GM19438 (cell line): ENCODE data around the gene OXSR1.
"Not testable (repeated sequence)": the region's sequence is repeated elsewhere in the genome, so short reads cannot be mapped to it uniquely, and the experiment has no call there.

Source experiments
- ATAC-seq: cut with Tn5 transposase; IDR thresholded peaks from one replicate; pipeline ENCODE4 v1.9.1; 2021; ENCODE audit warnings: low read depth; ENCODE audit not compliant: unreplicated experiment

The OXSR1 gene

GRCh38 chr3:38141173-38141951 is 24.0 kb upstream of the OXSR1 start:
- no peak for ATAC-seq

DNA sequence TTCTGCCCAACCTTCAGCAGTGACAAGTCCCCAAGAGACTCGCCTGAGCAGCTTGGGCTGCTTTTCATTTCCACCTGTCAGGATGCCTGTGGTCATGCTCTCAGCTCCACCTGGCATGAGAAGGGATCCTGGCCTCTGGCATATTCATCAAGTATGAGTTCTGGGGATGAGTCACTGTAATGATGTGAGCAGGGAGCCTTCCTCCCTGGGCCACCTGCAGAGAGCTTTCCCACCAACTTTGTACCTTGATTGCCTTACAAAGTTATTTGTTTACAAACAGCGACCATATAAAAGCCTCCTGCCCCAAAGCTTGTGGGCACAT is 23.4 kb upstream of the OXSR1 start:
- no peak for ATAC-seq

DNA sequence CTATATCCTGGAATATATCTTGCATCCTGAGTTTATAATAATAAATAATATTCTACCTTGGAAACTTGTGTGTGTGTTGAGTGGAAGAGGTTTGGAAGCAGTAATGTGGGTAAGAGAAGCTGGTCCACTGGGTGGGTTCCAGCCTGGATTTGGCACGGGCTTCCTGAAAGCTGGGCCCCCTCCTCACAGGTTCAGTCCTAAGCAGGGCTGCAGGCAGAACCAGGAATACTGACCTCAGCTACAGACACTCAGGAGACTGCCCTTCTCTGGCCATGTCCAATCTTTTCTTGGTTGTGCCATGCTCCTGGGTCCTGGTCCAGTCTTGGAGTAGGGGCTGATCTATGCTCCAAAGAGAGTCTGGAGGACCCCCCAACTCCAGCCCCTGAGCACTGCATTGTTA is 22.4 kb upstream of the OXSR1 start:
- ATAC-seq: no peak

- no peak for ATAC-seq
Observed at GRCh38 chr3:38143511-38143910, 21.8 kb upstream of the OXSR1 start.

- no peak for ATAC-seq
Observed at GRCh38 chr3:38146504-38146903, 18.8 kb upstream of the OXSR1 start.

DNA sequence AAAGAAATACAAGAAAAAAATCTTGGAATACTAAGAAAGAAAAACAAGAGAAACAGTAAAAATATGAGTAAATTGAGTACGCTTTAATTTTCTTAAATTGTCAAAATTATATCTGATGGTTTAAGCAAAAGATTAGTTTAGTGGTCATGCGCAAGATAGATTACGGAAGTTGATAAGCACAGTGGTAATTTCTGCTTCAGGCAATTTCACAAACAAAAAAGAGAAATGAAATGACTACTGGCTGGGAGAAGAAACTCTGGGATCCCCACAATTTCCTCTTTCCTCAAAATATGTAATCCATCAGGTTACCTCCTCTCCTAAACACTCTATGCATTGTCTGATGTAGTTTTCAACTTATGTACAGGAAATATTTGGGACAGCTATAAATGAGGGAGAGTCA is 17.9 kb upstream of the OXSR1 start:
- no peak for ATAC-seq

DNA sequence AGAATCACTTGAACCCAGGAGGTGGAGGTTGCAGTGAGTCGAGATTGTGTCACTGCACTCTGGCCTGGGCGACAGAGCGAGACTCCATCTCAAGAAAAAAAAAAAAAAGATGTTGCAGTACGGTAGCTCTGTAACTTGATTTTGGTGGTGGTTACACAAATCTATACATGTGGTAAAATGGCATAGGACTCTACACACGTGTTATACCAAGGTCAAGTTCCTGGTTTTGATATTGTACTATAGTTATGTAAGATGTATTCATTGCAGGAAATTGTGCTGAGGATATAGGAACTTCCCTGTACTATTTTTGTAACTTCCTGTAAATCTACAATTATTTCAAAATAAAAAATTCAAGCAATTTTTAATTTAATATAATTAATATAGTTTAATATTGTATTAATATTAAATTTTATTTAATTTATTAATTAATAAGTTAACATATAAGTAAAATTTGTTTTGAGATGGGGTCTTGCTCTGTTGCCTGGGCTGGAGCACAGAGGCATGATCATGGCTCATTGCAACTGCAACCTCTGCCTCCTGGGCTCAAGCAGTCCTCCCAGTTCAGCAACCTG is 16.9 kb upstream of the OXSR1 start:
- ATAC-seq: no peak

- no peak for ATAC-seq
Observed at GRCh38 chr3:38149708-38150107, 15.6 kb upstream of the OXSR1 start.

DNA sequence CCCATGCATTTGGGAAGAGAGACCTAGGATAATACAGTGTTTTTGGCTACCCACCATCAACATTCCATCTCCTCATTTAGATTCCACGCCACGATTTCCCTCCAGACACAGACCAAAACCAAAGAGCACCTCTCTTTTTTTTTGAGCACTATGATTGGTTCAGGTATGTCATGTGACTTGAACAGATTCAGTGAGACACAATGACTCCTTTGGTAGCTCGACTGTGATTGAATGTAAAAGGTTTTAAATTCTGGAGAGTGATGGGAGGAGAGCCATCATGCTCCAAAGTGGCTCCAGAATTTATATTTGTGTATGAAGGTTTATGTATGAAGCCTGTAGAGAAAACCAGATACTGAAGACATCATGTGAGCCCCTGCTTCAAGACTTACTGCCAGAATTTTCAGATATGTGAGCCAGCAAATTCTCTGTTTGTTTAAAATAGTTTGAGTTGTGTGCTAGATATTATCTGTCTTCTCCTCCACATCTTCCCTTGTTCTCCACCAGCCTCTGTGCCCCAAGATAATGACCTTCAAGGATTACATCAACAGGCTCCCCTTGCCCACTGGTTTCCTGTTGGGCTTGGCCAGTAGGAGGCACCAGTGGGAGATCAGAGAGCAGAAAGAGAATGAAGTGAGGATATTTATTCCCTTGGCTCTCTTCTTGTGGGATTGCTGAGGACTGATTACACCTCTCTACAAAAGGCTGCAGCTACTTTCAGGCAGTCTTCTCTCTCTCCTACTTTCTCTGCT is 14.4 kb upstream of the OXSR1 start:
- no peak for ATAC-seq

DNA sequence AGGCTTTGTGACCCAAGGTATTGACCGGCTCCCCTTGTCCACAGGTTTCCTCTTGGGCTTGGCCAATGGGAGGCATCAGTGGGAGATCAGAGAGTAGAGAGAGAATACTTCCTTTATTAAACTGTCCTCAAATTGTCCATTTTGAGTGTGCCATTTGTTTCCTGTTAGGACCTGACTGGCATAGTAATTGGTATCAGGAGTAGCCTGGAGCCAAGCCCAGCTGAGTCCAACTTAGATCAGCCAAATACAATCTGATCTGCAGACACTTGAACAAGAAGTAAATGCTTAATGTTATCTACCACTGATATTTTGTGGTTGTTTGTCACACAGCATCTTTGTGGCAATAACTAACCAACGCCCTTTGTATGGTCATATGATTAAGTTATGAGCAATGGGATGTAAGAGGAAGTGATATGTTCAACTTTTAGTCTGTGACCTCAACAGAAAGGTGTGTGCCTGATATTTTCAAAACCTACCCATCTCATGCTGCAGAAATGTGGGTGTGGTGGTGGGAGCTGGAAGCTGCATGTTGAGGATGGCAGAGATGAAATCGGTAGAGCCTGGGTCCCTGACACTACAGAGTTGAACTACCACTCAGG is 13.6 kb upstream of the OXSR1 start:
- no peak for ATAC-seq

DNA sequence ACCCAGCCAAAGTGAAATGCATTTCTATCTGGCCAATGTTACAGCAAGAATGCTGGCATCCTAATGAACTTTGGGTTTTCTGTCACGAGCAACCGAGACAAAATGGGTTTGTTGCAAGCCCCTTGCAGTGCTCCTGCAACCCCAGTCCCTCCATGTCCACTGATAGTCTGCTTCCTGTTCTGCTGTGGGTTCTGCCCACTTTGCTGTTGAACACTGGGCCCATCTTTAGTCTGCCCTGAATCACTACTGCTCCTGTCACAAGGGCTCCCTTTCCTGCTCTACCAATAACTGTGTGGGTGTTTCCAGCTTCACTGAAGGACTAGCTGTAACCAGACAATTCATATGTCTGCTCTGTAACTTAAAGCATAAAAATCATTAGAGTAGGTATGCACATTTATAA is 12.7 kb upstream of the OXSR1 start:
- no peak for ATAC-seq

- ATAC-seq: no peak
Observed at GRCh38 chr3:38153221-38153620, 12.1 kb upstream of the OXSR1 start.

DNA sequence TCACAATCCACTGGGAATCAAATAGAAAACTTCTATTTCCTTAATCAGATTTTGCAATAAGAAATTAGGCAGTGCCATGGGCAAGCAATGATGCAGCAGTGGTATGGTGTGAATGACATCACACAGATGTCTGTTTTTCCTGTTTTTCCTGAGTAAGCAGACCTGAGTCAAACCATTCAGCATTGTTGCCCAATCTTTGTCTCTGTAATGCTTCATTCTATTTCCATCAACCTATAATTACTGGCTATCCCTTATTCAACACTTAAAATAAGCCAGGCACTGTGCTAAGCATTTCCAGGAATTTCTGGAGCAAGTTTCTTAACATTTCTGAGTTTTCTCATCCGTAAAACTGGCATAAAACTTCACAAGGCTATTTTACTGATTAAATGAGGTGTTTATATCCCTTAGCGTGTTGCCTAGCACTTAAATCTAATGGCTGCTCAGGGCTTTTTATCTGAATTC is 11.3 kb upstream of the OXSR1 start:
- ATAC-seq: no peak

GRCh38 chr3:38154625-38155255 is 10.6 kb upstream of the OXSR1 start:
- no peak for ATAC-seq

DNA sequence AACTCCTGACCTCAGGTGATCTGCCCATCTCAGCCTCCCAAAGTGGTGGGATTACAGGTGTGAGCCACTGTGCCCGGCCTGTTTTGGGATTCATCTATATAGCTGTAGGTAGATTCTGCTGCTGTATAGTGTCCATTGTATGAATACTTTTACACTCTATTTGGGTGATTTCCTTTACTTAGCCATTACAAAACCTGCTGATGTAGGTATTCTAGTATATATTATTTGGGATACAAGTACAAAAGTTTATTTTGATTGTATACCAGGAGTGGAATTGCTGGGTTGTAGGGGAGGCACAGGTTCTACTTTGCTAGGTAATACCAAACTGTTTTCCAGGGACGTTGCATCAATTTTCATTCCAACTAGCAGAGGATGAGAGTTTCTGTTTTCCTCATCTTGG is 9.5 kb upstream of the OXSR1 start:
- no peak for ATAC-seq

GRCh38 chr3:38157117-38157516 is 8.2 kb upstream of the OXSR1 start:
- ATAC-seq: no peak

DNA sequence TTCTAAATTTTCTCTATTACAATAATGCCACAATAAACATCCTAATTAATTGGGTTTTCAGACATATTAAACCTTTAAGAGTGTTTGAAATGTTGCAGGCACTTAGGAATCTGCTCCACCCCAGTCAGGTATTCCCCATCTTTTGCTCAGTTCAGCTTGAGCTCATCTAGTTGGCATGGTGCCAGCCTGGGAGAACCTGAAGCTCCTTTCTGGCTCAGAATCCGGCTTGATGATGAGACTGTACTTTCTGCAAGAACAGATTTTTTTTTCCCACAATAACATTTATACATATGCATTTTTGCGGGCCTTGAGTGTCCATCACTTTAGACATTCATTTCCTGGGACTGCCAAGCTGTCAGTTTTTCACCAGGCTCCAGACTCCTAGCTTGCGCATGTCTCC is 7.7 kb upstream of the OXSR1 start:
- ATAC-seq: no peak

DNA sequence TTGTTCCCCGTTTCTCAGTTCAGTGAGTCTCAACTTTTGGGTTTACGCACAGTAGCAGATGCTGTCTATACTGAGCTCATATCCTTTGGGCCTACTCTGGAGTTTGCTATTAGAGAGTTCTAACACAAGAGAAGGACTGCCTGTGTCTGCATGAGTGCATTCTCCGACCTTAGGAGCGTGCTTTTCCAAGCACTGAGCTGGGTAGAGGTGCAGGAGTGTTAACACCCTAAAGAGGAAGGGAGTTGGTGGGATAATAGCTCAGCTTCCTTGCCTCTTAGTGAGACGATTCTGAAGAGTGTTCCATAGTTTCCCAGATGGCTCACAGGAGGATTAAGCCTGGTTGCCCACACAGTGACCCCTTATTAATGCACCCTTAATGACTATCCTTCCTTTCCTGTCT is 6.9 kb upstream of the OXSR1 start:
- no peak for ATAC-seq

GRCh38 chr3:38160704-38161103 is 4.6 kb upstream of the OXSR1 start:
- ATAC-seq: not testable (repeated sequence)

DNA sequence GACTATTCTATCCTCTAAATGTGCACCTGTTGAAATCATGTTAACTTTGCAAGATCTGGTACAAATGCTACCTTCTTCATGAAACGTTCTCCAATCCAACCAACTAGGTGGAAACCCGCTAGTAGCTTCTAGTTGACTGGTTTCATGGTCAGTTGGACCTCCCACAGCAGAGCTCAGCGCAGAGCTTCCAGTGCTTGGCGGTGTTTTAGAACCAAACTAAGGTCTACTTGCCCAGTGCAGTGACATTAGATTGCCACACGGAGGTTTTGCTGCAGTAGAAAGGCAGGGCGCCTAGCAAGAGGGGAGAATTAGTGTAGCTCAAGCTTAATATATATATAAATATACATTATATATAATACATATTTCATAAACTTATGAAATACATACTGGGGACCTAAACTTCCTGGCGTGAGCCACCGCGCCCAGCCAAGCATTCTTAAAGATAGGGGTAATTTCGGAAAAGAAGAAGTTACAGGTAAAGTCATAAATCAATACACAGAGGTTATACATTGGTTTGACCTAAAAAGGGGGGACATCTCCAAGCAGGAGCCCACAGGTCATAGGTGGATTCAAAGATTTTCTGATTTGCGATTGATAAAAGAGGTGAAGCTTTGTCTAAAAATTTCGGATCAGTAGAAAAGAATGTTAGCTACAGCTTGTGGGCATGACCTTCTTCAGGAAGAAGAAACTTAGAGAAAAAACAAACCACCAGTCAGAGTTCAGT is 2.1 kb upstream of the OXSR1 start:
- ATAC-seq: no peak
